HepG2 (cell line): ENCODE measurements around the gene TSHZ2. TPM values are rescaled to one million over a fixed set of nuclear protein-coding genes. Genes with fewer than 3 reads are reported as not detected.

Experiments used
- ATAC-seq: fragments of 200-7000 bp; cut with Tn5 transposase; 3 replicates; pipeline ENCODE4 v1.9.1; 2020; ENCODE audit warnings: mild to moderate bottlenecking, moderate library complexity
- BruUV-seq: library from RNA; stranded (reverse); fragments of 400-500 nt; replicated peaks from 2 replicates; lab custom pipeline; 2021; lab: Mats Ljungman, UMichigan
- CTCF ChIA-PET: fragments of 300-600 bp; formaldehyde crosslinking; extraction: SDS; loops from one replicate; lab custom pipeline; 2021; ENCODE audit warnings: low total read pairs, inconsistent platforms, low intra/inter-chr PET ratio; lab: Yijun Ruan, JAX
- POLR2A ChIA-PET: fragments of 350-600 bp; sonication (Branson Sonifier 250); formaldehyde crosslinking; loops from one replicate; lab custom pipeline; 2020; ENCODE audit warnings: antibody characterized with exemption, inconsistent platforms; lab: Yijun Ruan, JAX
- DNase-seq: peaks from one replicate; pipeline ENCODE4 v3.0.0-alpha.2; 2015; ENCODE audit warnings: low spot score
- FAIRE-seq: peaks from 3 replicates; lab custom pipeline; 2011; peaks lifted over from hg19 to GRCh38; lab: Jason Lieb, UNC
- H2AFZ ChIP-seq: one replicate; pipeline ENCODE4 v1.6.1; 2011; ENCODE audit warnings: low read length, inconsistent platforms
- H3K27ac ChIP-seq: fragments of 300-600 bp; 3 replicates; pipeline ENCODE4 v1.8.0; 2011; ENCODE audit warnings: mixed run types, mild to moderate bottlenecking, mixed read lengths, low read length, inconsistent platforms; ENCODE audit not compliant: insufficient read depth; ENCODE audit errors: extremely low read length
- H3K27me3 ChIP-seq, 2 experiments: fragments of 200-600 bp in 1 of 2; 2 replicates in 1 of 2; 3 replicates in 1 of 2; pipeline versions ENCODE4 v1.6.0 to v1.8.0; 2011; ENCODE audit warnings: low read length in 2 of 2, mild to moderate bottlenecking in 2 of 2, moderate library complexity in 2 of 2, inconsistent platforms in 1 of 2; ENCODE audit not compliant: insufficient read depth in 2 of 2, control insufficient read depth in 1 of 2
- H3K36me3 ChIP-seq, 2 experiments: fragments of 200-600 bp in 1 of 2; replicated peaks in 1 of 2; 2 replicates in 1 of 2; 3 replicates in 1 of 2; pipeline versions ENCODE4 v1.5.1 to v1.8.0; 2011; ENCODE audit warnings: low read length in 2 of 2, inconsistent platforms in 1 of 2; ENCODE audit not compliant: insufficient read depth in 2 of 2, control insufficient read depth in 1 of 2
- H3K4me1 ChIP-seq: 2 replicates; pipeline ENCODE4 v1.5.1; 2012; ENCODE audit warnings: low read length, inconsistent platforms; ENCODE audit not compliant: insufficient read depth
- H3K4me2 ChIP-seq: 2 replicates; pipeline ENCODE4 v1.6.0; 2011; ENCODE audit warnings: low read depth, low read length, inconsistent platforms
- H3K4me3 ChIP-seq, 3 experiments: fragments of 200-600 bp in 1 of 3; sonication (generic), shearing (Covaris generic) in 1 of 3; replicated peaks in 1 of 3; 2 replicates each; pipeline ENCODE4 v1.5.1; 2011 to 2016; ENCODE audit warnings: low read length in 3 of 3, inconsistent platforms in 2 of 3, low read depth in 2 of 3, mild to moderate bottlenecking in 2 of 3, control low read depth in 1 of 3, mixed read lengths in 1 of 3; ENCODE audit not compliant: insufficient read depth in 1 of 3
- H3K79me2 ChIP-seq: one replicate; pipeline ENCODE4 v1.6.1; 2011; ENCODE audit warnings: low read length, inconsistent platforms; ENCODE audit not compliant: insufficient read depth
- H3K9ac ChIP-seq: 2 replicates; pipeline ENCODE4 v1.6.0; 2011; ENCODE audit warnings: mild to moderate bottlenecking, low read depth, low read length, inconsistent platforms; ENCODE audit not compliant: insufficient read depth
- H3K9me3 ChIP-seq: 2 replicates; pipeline ENCODE4 v1.5.1; 2012; ENCODE audit warnings: mild to moderate bottlenecking, low read length
- H4K20me1 ChIP-seq: 2 replicates; pipeline ENCODE4 v1.6.0; 2011; ENCODE audit warnings: inconsistent platforms, mild to moderate bottlenecking, low read length, moderate library complexity; ENCODE audit not compliant: insufficient read depth
- CAMTA2 ChIP-seq: sonication (generic); formaldehyde crosslinking; IDR thresholded peaks from 2 replicates; pipeline ENCODE4 v1.4.0; 2020; ENCODE audit warnings: mild to moderate bottlenecking, missing genetic modification reagents, borderline replicate concordance
- PRMT3 ChIP-seq: sonication (generic); formaldehyde crosslinking; IDR thresholded peaks from 2 replicates; pipeline ENCODE4 v1.8.1; 2022; ENCODE audit warnings: low read depth, mild to moderate bottlenecking, moderate library complexity, missing genetic modification reagents, borderline replicate concordance
- RFX5 ChIP-seq: IDR thresholded peaks from 2 replicates; pipeline ENCODE4 v1.6.1; 2011; ENCODE audit warnings: low read depth, low read length, improper control_type of control experiment
- SAP130 ChIP-seq: IDR thresholded peaks from 2 replicates; pipeline ENCODE4 v1.6.1; 2016; ENCODE audit warnings: low read depth
- SOX13 ChIP-seq, 3 experiments: fragments of 450-650 bp in 1 of 3; sonication (generic) in 1 of 3; formaldehyde crosslinking in 1 of 3; IDR thresholded peaks in 2 of 3; conservative IDR thresholded peaks in 1 of 3; 2 replicates each; pipeline versions ENCODE4 v1.5.0 to v1.6.1; 2016 to 2020; ENCODE audit warnings: antibody characterized with exemption in 1 of 3, mild to moderate bottlenecking in 1 of 3, missing compliant biosample characterization in 1 of 3, missing genetic modification reagents in 1 of 3, moderate library complexity in 1 of 3
- TEAD3 ChIP-seq: optimal IDR thresholded peaks from 2 replicates; pipeline ENCODE3; 2016; ENCODE audit warnings: borderline replicate concordance
- ZBTB20 ChIP-seq: sonication (generic); formaldehyde crosslinking; IDR thresholded peaks from 2 replicates; pipeline ENCODE4 v1.8.1; 2023; ENCODE audit warnings: missing genetic modification reagents, low read depth, mild to moderate bottlenecking, borderline replicate concordance
- ZNF713 ChIP-seq: sonication (generic); formaldehyde crosslinking; IDR thresholded peaks from 2 replicates; pipeline ENCODE4 v1.4.0; 2020; ENCODE audit warnings: mild to moderate bottlenecking, missing genetic modification reagents
- ZNF816 ChIP-seq: sonication (generic); formaldehyde crosslinking; IDR thresholded peaks from 2 replicates; pipeline ENCODE4 v1.8.0; 2022; ENCODE audit warnings: missing genetic modification reagents, mild to moderate bottlenecking, borderline replicate concordance
- WGBS: methylation state at CpG from one replicate; pipeline ENCODE4 v1.1.6; 2017; ENCODE audit warnings: low lambda C conversion rate; 5-methylcytosine and 5-hydroxymethylcytosine counted together
- in situ Hi-C: cut with HindIII; loops from 2 replicates; pipeline ENCODE4 v1.10.0; 2017; ENCODE audit warnings: low pct_unique_long_range_greater_than_20kb; ENCODE audit not compliant: extremely low pct_ligation_motif_present
- intact Hi-C: fragments of 100-400 bp; cut with micrococcal nuclease; formaldehyde crosslinking; loops from one replicate; pipeline ENCODE4 v1.10.0; 2022; ENCODE audit not compliant: unreplicated experiment
- polyA plus RNA-seq, 8 experiments: library from polyadenylated mRNA; depleted of rRNA in 3 of 8; stranded (reverse) in 7 of 8; unstranded in 1 of 8; fragments of >200 nt; fragmentation: Illumina TruSeq in 4 of 8; extraction: Trizol in 4 of 8; gene quantifications; 2 replicates each; pipeline versions ENCODE4 v1.2.1 to v1.2.3, GENCODE V29; 2011 to 2016; ENCODE audit warnings: low read depth in 4 of 8, missing spikeins in 1 of 8, mixed read lengths in 1 of 8; ENCODE audit not compliant: insufficient read depth in 1 of 8
- total RNA-seq, 5 experiments: library from RNA; depleted of rRNA; stranded (reverse); fragments of >200 nt; fragmentation: Illumina TruSeq; extraction: Trizol; gene quantifications; 2 replicates each; pipeline ENCODE4 v1.2.3, GENCODE V29; 2016; ENCODE audit warnings: low read depth in 1 of 5
- TF ChIP-seq, protein P1 (sequence below): sonication (generic); formaldehyde crosslinking; conservative IDR thresholded peaks from 2 replicates; pipeline ENCODE4 v1.4.0; 2020; ENCODE audit warnings: missing genetic modification reagents
- TF ChIP-seq, protein P2 (sequence below): sonication (generic); formaldehyde crosslinking; IDR thresholded peaks from 2 replicates; pipeline ENCODE4 v1.5.0; 2020; ENCODE audit warnings: missing genetic modification reagents
- TF ChIP-seq, protein P3 (sequence below): sonication (generic); formaldehyde crosslinking; conservative IDR thresholded peaks from 2 replicates; pipeline ENCODE4 v1.8.1; 2023; ENCODE audit warnings: missing genetic modification reagents

TSHZ2 gene
- total and polyA plus RNA-seq, 2 of the 13 experiments (the other 11 are each of a cell fraction or from before 2014, with no cell fraction given), result 0.01 TPM; not detected in 1

DNA sequence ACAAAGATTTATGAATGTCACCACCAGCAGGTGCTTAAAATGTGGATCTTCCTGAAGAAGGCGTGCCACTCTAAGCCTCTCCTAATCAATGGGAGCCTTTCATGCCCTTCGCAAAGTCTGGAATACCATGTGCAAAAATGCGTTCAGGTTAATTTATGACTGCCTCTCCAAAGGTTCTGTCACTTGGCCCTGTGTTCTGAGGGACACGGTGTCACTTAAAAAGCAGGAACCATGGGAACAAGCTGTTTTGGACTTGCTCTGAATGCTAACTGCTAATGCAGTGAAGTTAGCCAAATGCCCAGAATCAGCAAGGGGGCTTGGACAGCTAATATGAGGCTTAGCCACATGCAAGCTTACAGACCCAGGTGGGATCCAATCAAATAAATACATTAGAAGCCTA, 250.3 kb downstream of the TSHZ2 start:
- H3K4me2 ChIP-seq, result no peak overlapping the region
- H3K4me3 ChIP-seq, result no peak overlapping the region
- DNase-seq (no peak), FAIRE-seq (no peak), ATAC-seq (no peak)
- no peak overlapping the region for H3K27ac ChIP-seq
- no TSS peak for BruUV-seq
- intact Hi-C loops, result no loop called here
- no peak overlapping the region for H2AFZ ChIP-seq
- no peaks in the 10 kb centered on the region for H3K9me3 ChIP-seq
- 29% methylated on average over 4 of the region's 4 CpGs for WGBS
- no peaks in the 10 kb centered on the region for H3K27me3 ChIP-seq
- no peaks in the 10 kb centered on the region for H3K36me3 ChIP-seq
- H4K20me1 ChIP-seq, result no peaks in the 10 kb centered on the region
- no peaks in the 10 kb centered on the region for H3K79me2 ChIP-seq
- no peaks in the 10 kb centered on the region for H3K4me1 ChIP-seq
- CTCF ChIA-PET, result no interaction called here
- no peak for TF ChIP-seq SAP130
- no peak for TF ChIP-seq RFX5
- no peak for TF ChIP-seq ZNF816 (CRISPR knock-in tag)
- TF ChIP-seq, protein P1, sequence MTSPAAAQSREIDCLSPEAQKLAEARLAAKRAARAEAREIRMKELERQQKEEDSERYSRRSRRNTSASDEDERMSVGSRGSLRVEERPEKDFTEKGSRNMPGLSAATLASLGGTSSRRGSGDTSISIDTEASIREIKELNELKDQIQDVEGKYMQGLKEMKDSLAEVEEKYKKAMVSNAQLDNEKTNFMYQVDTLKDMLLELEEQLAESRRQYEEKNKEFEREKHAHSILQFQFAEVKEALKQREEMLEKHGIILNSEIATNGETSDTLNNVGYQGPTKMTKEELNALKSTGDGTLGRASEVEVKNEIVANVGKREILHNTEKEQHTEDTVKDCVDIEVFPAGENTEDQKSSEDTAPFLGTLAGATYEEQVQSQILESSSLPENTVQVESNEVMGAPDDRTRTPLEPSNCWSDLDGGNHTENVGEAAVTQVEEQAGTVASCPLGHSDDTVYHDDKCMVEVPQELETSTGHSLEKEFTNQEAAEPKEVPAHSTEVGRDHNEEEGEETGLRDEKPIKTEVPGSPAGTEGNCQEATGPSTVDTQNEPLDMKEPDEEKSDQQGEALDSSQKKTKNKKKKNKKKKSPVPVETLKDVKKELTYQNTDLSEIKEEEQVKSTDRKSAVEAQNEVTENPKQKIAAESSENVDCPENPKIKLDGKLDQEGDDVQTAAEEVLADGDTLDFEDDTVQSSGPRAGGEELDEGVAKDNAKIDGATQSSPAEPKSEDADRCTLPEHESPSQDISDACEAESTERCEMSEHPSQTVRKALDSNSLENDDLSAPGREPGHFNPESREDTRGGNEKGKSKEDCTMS (CRISPR knock-in tag), result no peak
- TF ChIP-seq, protein P2, sequence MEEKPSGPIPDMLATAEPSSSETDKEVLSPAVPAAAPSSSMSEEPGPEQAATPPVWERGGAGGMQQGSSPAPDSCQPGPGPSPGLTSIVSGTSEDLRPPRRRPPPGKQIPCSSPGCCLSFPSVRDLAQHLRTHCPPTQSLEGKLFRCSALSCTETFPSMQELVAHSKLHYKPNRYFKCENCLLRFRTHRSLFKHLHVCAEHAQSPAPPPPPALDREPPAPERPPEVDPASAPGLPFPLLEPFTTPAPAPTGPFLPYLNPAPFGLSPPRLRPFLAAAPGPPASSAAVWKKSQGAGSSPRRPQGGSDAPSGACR (CRISPR knock-in tag), result no peak
- TF ChIP-seq PRMT3 (CRISPR knock-in tag), result no peak
- TF ChIP-seq SOX13 (IDR thresholded peaks at IDR 0.05), result no peak
- TF ChIP-seq SOX13 (CRISPR knock-in tag; conservative IDR thresholded peaks at IDR 0.05 in 1 of 2, IDR thresholded peaks at IDR 0.05 in 1 of 2), result no peak
- TF ChIP-seq CAMTA2 (CRISPR knock-in tag), result no peak
- no peak for TF ChIP-seq ZNF713 (CRISPR knock-in tag)
- no peak for TF ChIP-seq ZBTB20 (CRISPR knock-in tag)
- no peak for TF ChIP-seq TEAD3 (CRISPR knock-in tag)
- TF ChIP-seq, protein P3, sequence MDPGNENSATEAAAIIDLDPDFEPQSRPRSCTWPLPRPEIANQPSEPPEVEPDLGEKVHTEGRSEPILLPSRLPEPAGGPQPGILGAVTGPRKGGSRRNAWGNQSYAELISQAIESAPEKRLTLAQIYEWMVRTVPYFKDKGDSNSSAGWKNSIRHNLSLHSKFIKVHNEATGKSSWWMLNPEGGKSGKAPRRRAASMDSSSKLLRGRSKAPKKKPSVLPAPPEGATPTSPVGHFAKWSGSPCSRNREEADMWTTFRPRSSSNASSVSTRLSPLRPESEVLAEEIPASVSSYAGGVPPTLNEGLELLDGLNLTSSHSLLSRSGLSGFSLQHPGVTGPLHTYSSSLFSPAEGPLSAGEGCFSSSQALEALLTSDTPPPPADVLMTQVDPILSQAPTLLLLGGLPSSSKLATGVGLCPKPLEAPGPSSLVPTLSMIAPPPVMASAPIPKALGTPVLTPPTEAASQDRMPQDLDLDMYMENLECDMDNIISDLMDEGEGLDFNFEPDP (CRISPR knock-in tag), result no peak
- in situ Hi-C loops, result loop anchor here (25.0 kb wide), 1 partner anchor 315 kb away; no protein-coding TSS in a partner anchor
- H3K9ac ChIP-seq, result no peak overlapping the region
- POLR2A ChIA-PET, result no interaction called here
